ENCODE results near the gene WRAP73. TPM values are rescaled to one million over a fixed set of nuclear protein-coding genes. Genes with fewer than 3 reads are reported as not detected.

Gene WRAP73
- total RNA-seq, 2 donors from 2014 or later: 22.3 to 39.5 TPM

- H3K36me3 ChIP-seq: no peaks in the 10 kb centered on the region
- no peak for DNase-seq (ENCODE audit: low spot score)
- peaks cover 3% of the 10 kb centered on the region for H3K27me3 ChIP-seq (replicated peaks; ENCODE audit: insufficient read depth)
- H3K4me3 ChIP-seq: no peak overlapping the region
- no peaks in the 10 kb centered on the region for H3K9me3 ChIP-seq
- 77% methylated on average over 19 of the region's 24 CpGs for WGBS
- H3K27ac ChIP-seq: no peak overlapping the region
- no peak for TF ChIP-seq POLR2A (IDR thresholded peaks at IDR 0.05)
- TF ChIP-seq CTCF (IDR thresholded peaks at IDR 0.05): no peak
- no peak for TF ChIP-seq POLR2AphosphoS5 (IDR thresholded peaks at IDR 0.05)
- no peaks in the 10 kb centered on the region for H3K4me1 ChIP-seq (replicated peaks)
- intact Hi-C loops (cut with DNase I): no loop called here
These were observed 41.7 kb upstream of the WRAP73 start for GRCh38 chr1:3691421-3692204.

GRCh38 chr1:3690282-3691065, 40.6 kb upstream of the WRAP73 start:
- H3K4me1 ChIP-seq (replicated peaks): no peaks in the 10 kb centered on the region
- TF ChIP-seq POLR2AphosphoS5 (IDR thresholded peaks at IDR 0.05): peak; percentile 53
- no peak for TF ChIP-seq CTCF (IDR thresholded peaks at IDR 0.05)
- no peak for TF ChIP-seq POLR2A (IDR thresholded peaks at IDR 0.05)
- no peak overlapping the region for H3K27ac ChIP-seq
- H3K9me3 ChIP-seq: no peaks in the 10 kb centered on the region
- 63% methylated on average over 50 of the region's 50 CpGs for WGBS
- H3K4me3 ChIP-seq: no peak overlapping the region
- H3K36me3 ChIP-seq: no peaks in the 10 kb centered on the region
- no peaks in the 10 kb centered on the region for H3K27me3 ChIP-seq (replicated peaks; ENCODE audit: insufficient read depth)
- intact Hi-C loops (cut with DNase I): no loop called here
- peak; percentile 61 for DNase-seq (ENCODE audit: low spot score)

- intact Hi-C loops (cut with DNase I): no loop called here
- WGBS: 71% methylated on average over 19 of the region's 19 CpGs
- H3K27me3 ChIP-seq (replicated peaks; ENCODE audit: insufficient read depth): no peaks in the 10 kb centered on the region
- H3K27ac ChIP-seq: no peak overlapping the region
- no peaks in the 10 kb centered on the region for H3K9me3 ChIP-seq
- TF ChIP-seq CTCF (IDR thresholded peaks at IDR 0.05): no peak
- no peak for TF ChIP-seq POLR2AphosphoS5 (IDR thresholded peaks at IDR 0.05)
- no peak for TF ChIP-seq POLR2A (IDR thresholded peaks at IDR 0.05)
- H3K4me1 ChIP-seq (replicated peaks): no peaks in the 10 kb centered on the region
- H3K4me3 ChIP-seq: no peak overlapping the region
- H3K36me3 ChIP-seq: no peaks in the 10 kb centered on the region
- DNase-seq (ENCODE audit: low spot score): no peak
These were observed 39.3 kb upstream of the WRAP73 start for GRCh38 chr1:3689138-3689750.

GRCh38 chr1:3688356-3689137, 38.6 kb upstream of the WRAP73 start:
- Histone ChIP-seq H3K36me3 (no peaks in the 10 kb centered on the region), H3K4me1 (replicated peaks) (no peaks in the 10 kb centered on the region), H3K4me3 (no peak overlapping the region), H3K27ac (no peak overlapping the region), H3K27me3 (replicated peaks; ENCODE audit: insufficient read depth) (no peaks in the 10 kb centered on the region), H3K9me3 (no peaks in the 10 kb centered on the region)
- DNase-seq (ENCODE audit: low spot score): no peak
- intact Hi-C loops (cut with DNase I): no loop called here
- WGBS: 69% methylated on average over 29 of the region's 29 CpGs
- no peak for TF ChIP-seq POLR2A (IDR thresholded peaks at IDR 0.05)
- no peak for TF ChIP-seq CTCF (IDR thresholded peaks at IDR 0.05)
- TF ChIP-seq POLR2AphosphoS5 (IDR thresholded peaks at IDR 0.05): no peak
